T-helper 17 cell (primary cell): ENCODE measurements around the gene NCAPD3. TPM values are rescaled to one million over a fixed set of nuclear protein-coding genes. Genes with fewer than 3 reads are reported as not detected.
A peak's percentile ranks its signal among the peaks of the same experiment; 100 is the strongest.

Source experiments
- ATAC-seq: fragments of 150-1000 bp; cut with Tn5 transposase; 2 replicates; pipeline ENCODE4 v1.10.0; 2021; ENCODE audit warnings: mild to moderate bottlenecking, moderate library complexity
- DNase-seq, 3 donors: peaks; one replicate each; pipeline versions ENCODE4 v3.0.0 to v3.0.0-alpha.2; 2020 to 2021
- H3K9me3 ChIP-seq: one replicate; pipeline ENCODE4 v1.7.0; 2013; ENCODE audit warnings: low read length, mild to moderate bottlenecking; ENCODE audit not compliant: control insufficient read depth, poor library complexity, severe bottlenecking
- H3K27ac Mint-ChIP-seq: one replicate; pipeline ENCODE4 v1.8.0; 2022; ENCODE audit warnings: mild to moderate bottlenecking, moderate library complexity, mixed read lengths
- H3K27me3 Mint-ChIP-seq: one replicate; pipeline ENCODE4 v1.8.0; 2022; ENCODE audit warnings: mixed read lengths
- H3K36me3 Mint-ChIP-seq: one replicate; pipeline ENCODE4 v1.8.0; 2022; ENCODE audit warnings: low read depth, mixed read lengths
- H3K4me1 Mint-ChIP-seq: one replicate; pipeline ENCODE4 v1.8.0; 2022; ENCODE audit warnings: mild to moderate bottlenecking, mixed read lengths
- H3K4me3 Mint-ChIP-seq: one replicate; pipeline ENCODE4 v1.8.0; 2022; ENCODE audit warnings: mild to moderate bottlenecking, moderate library complexity, mixed read lengths
- total RNA-seq, 4 donors: library from RNA in 2 of 4; stranded (reverse) in 2 of 4; gene quantifications; one replicate each; pipeline ENCODE4 v1.2.3 and lab custom pipeline; 2022 to 2026

Gene NCAPD3
- total RNA-seq, 2 donors from 2014 or later: 26.8 to 31.4 TPM

DNA sequence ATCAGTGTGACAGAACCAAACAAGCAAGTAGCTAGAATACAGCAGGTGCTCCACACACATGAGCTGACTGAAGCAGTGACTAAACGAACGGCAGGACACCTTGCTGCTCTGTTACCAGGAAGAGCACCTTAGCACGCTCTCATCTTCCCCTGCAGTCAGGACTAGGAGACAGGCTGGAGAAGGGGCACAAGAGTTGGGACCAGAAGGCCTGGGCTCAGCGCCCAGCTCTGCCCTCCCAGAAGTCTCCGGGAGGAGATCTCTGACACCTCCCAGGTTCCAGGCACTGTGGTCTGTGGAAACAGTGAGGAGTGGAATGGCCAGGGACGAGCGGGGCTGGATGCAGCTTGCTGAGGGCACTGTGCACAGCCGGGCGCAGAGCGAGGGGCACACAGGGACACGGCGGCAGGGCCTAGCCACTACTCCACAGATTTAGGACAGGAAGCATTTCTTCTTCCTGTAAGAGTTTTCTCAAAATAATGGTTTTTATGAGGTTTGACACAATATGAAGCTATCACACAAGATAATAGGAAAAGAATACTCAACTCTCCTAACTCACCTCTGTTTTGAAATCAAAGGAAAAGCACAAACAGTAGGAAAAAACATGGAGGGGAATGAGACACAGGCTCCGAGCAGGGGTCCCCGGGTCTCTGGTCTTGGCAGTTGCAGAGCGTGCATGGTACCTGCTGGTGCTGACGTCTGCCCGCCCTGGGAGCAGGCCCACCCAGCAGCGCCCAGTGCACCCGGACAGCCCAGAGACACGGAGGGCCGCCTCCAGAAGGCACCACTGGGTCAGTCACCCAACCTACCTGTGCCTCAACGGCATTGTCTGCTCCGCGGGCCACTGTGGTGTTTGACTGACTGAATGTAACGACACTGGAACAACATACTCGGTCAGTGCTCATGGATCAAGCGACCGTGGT is 67.6 kb downstream of the NCAPD3 start:
- Mint-ChIP-seq H3K36me3 (peaks cover 17% of the 10 kb centered on the region), H3K27me3 (no peaks in the 10 kb centered on the region), H3K4me3 (no peak overlapping the region), H3K4me1 (peaks cover 4% of the 10 kb centered on the region), H3K27ac (peak overlapping the region; percentile 41)
- DNase-seq: no peak
- no peaks in the 10 kb centered on the region for H3K9me3 ChIP-seq
- no peak for ATAC-seq

DNA sequence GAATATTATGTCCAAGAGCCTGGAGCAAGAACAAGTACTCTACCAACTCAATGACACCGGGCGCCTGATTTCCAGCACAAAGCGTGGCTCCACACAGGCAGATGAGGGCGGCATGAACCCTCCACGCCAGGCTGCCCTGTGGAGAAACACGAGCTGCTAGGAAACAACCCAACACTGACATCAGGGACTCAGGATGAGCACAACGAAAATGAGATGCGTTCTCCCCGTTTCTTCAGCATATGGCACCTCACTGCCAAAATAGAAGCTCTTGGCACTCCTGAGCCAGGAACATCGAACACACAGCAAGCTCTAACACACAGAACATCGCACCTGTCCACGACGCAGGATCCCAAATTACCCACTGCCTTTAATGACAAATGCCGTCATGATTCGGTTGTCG is 68.3 kb downstream of the NCAPD3 start:
- H3K27ac Mint-ChIP-seq: peak overlapping the region; percentile 41
- no peak overlapping the region for H3K4me3 Mint-ChIP-seq
- no peaks in the 10 kb centered on the region for H3K27me3 Mint-ChIP-seq

GRCh38 chr11:134154441-134154840 is 69.3 kb downstream of the NCAPD3 start:
- no peak for ATAC-seq
- H3K27ac Mint-ChIP-seq: no peak overlapping the region

More for the DNA sequence above, 68.3 kb downstream of the NCAPD3 start:
- no peak for DNase-seq
- H3K9me3 ChIP-seq: no peaks in the 10 kb centered on the region
- H3K36me3 Mint-ChIP-seq: peaks cover 17% of the 10 kb centered on the region
- ATAC-seq: no peak
- peaks cover 4% of the 10 kb centered on the region for H3K4me1 Mint-ChIP-seq

GRCh38 chr11:134153147-134153905 is 70.4 kb downstream of the NCAPD3 start:
- Mint-ChIP-seq H3K4me3 (no peak overlapping the region), H3K27me3 (no peaks in the 10 kb centered on the region), H3K4me1 (peaks cover 4% of the 10 kb centered on the region), H3K36me3 (peaks cover 10% of the 10 kb centered on the region), H3K27ac (no peak overlapping the region)
- no peak for ATAC-seq
- no peaks in the 10 kb centered on the region for H3K9me3 ChIP-seq
- DNase-seq: no peak

More at GRCh38 chr11:134154441-134154840, 69.3 kb downstream of the NCAPD3 start:
- Mint-ChIP-seq H3K36me3 (peaks cover 13% of the 10 kb centered on the region), H3K27me3 (no peaks in the 10 kb centered on the region), H3K4me3 (no peak overlapping the region), H3K4me1 (peaks cover 4% of the 10 kb centered on the region)
- DNase-seq: no peak
- H3K9me3 ChIP-seq: no peaks in the 10 kb centered on the region

DNA sequence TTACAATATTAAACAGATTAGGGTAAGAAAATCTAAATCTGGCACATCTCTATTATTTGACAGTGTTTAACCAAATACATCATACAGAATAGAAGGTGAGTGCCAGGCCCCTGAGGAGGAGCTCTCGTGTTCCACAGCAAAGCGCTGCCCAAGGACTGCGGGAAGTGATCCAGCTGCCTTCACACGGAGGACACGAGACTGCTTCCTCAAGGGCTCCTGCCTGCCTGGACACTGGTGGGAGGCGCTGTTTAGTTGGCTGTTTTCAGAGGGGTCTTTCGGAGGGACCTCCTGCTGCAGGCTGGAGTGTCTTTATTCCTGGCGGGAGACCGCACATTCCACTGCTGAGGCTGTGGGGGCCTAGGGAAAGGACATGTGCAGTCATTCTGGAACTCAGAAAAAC is 71.1 kb downstream of the NCAPD3 start:
- Mint-ChIP-seq H3K4me1 (peaks cover 4% of the 10 kb centered on the region), H3K27me3 (no peaks in the 10 kb centered on the region), H3K4me3 (no peak overlapping the region), H3K36me3 (peaks cover 10% of the 10 kb centered on the region), H3K27ac (no peak overlapping the region)
- ATAC-seq: no peak
- H3K9me3 ChIP-seq: no peaks in the 10 kb centered on the region
- no peak for DNase-seq

GRCh38 chr11:134151083-134151747 is 72.6 kb downstream of the NCAPD3 start:
- ATAC-seq: no peak
- H3K36me3 Mint-ChIP-seq: peaks cover 6% of the 10 kb centered on the region
- peaks cover 4% of the 10 kb centered on the region for H3K4me1 Mint-ChIP-seq

GRCh38 chr11:134150195-134150903 is 73.4 kb downstream of the NCAPD3 start:
- peaks cover 6% of the 10 kb centered on the region for H3K36me3 Mint-ChIP-seq
- ATAC-seq: no peak
- H3K27ac Mint-ChIP-seq: peak overlapping the region; percentile 70
- peaks cover 4% of the 10 kb centered on the region for H3K4me1 Mint-ChIP-seq
- no peaks in the 10 kb centered on the region for H3K27me3 Mint-ChIP-seq
- DNase-seq: no peak
- H3K4me3 Mint-ChIP-seq: no peak overlapping the region
- no peaks in the 10 kb centered on the region for H3K9me3 ChIP-seq

More at GRCh38 chr11:134151083-134151747, 72.6 kb downstream of the NCAPD3 start:
- no peak for DNase-seq
- Mint-ChIP-seq H3K27me3 (no peaks in the 10 kb centered on the region), H3K4me3 (no peak overlapping the region), H3K27ac (peak overlapping the region; percentile 70)
- H3K9me3 ChIP-seq: no peaks in the 10 kb centered on the region

- no peak overlapping the region for H3K27ac Mint-ChIP-seq
- H3K27me3 Mint-ChIP-seq: no peaks in the 10 kb centered on the region
- DNase-seq (no peak), ATAC-seq (no peak)
- peaks cover 3% of the 10 kb centered on the region for H3K36me3 Mint-ChIP-seq
- no peak overlapping the region for H3K4me3 Mint-ChIP-seq
- H3K9me3 ChIP-seq: no peaks in the 10 kb centered on the region
- H3K4me1 Mint-ChIP-seq: peaks cover 4% of the 10 kb centered on the region
Observed at GRCh38 chr11:134149371-134149770, 74.4 kb downstream of the NCAPD3 start.

DNA sequence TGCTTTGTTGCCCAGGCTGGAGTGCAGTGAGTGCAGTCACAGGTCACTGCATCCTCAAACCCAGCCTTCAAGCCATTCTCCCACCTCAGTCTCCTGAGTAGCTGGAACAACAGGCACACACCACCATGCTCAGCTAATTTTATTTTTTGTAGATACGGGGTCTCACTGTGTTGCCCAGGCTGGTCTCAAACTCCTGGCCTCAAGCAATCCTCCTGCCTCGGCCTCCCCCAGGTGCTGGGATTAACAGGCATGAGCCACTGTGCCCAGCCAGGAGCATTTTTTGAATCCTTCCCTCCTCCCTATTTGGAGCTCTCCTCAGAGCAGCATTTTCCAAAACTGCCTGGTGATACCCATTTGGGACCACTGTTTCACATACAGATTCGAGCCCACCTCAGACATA is 77.2 kb downstream of the NCAPD3 start:
- Mint-ChIP-seq H3K4me3 (no peak overlapping the region), H3K36me3 (peaks cover 3% of the 10 kb centered on the region), H3K4me1 (peaks cover 13% of the 10 kb centered on the region), H3K27me3 (no peaks in the 10 kb centered on the region), H3K27ac (no peak overlapping the region)
- no peaks in the 10 kb centered on the region for H3K9me3 ChIP-seq
- DNase-seq (no peak), ATAC-seq (no peak)

DNA sequence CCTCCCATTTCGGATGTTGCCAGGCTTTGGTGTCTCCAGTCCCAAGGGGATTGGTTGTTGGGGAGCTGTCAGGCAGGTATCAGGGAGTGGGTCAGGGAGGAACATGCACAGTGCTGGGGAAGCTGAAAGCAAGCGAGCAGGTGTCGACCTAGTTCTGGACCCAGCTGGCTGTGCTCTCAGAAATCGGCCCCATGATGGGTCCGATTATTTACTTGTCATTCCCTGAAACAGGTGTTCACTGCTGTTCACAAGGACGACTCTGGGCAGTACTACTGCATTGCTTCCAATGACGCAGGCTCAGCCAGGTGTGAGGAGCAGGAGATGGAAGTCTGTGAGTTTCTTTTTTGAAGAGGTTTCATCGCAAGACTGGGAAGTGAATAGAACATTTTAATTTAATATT is 78.1 kb downstream of the NCAPD3 start:
- H3K27me3 Mint-ChIP-seq: no peaks in the 10 kb centered on the region
- peaks cover 13% of the 10 kb centered on the region for H3K4me1 Mint-ChIP-seq
- H3K9me3 ChIP-seq: no peaks in the 10 kb centered on the region
- peaks cover 3% of the 10 kb centered on the region for H3K36me3 Mint-ChIP-seq
- H3K4me3 Mint-ChIP-seq: no peak overlapping the region
- no peak for ATAC-seq
- no peak for DNase-seq
- H3K27ac Mint-ChIP-seq: no peak overlapping the region

DNA sequence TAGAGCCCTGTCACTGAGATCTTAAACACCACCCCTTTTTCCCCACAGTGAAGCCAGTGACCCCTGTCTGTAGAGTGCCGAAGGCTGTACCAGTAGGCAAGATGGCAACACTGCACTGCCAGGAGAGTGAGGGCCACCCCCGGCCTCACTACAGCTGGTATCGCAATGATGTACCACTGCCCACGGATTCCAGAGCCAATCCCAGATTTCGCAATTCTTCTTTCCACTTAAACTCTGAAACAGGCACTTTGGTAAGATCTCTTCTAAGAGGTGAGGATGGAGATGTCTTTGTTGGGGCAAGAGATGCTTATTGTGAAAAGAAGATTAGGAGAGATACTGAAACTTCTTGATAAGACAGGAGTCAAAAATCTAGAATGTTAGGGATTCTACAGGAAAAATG is 79.0 kb downstream of the NCAPD3 start:
- DNase-seq (no peak), ATAC-seq (no peak)
- H3K27ac Mint-ChIP-seq: peak overlapping the region; percentile 59
- no peak overlapping the region for H3K4me3 Mint-ChIP-seq
- H3K9me3 ChIP-seq: no peaks in the 10 kb centered on the region
- H3K4me1 Mint-ChIP-seq: peaks cover 13% of the 10 kb centered on the region
- peaks cover 3% of the 10 kb centered on the region for H3K36me3 Mint-ChIP-seq
- H3K27me3 Mint-ChIP-seq: no peaks in the 10 kb centered on the region

- ATAC-seq (no peak), DNase-seq (no peak)
- Mint-ChIP-seq H3K27ac (no peak overlapping the region), H3K4me1 (peaks cover 13% of the 10 kb centered on the region), H3K4me3 (no peak overlapping the region), H3K27me3 (no peaks in the 10 kb centered on the region), H3K36me3 (peaks cover 3% of the 10 kb centered on the region)
- no peaks in the 10 kb centered on the region for H3K9me3 ChIP-seq
Observed at GRCh38 chr11:134143801-134144200, 80.0 kb downstream of the NCAPD3 start.
